ENCODE data around the gene CTBP1. TPM values are rescaled to one million over a fixed set of nuclear protein-coding genes. Genes with fewer than 3 reads are reported as not detected.

CTBP1 gene
- total and polyA plus RNA-seq, 9 of the 15 experiments (the other 6 are each of a cell fraction or from before 2014, with no cell fraction given), result 14.5 to 162 (median 68.2) TPM

GRCh38 chr4:1167244-1167949, 81.5 kb downstream of the CTBP1 start (continued):
- TF ChIP-seq ZBTB7A (IDR thresholded peaks at IDR 0.05; ENCODE audit: borderline replicate concordance, control insufficient read depth, low read depth, low read length) (peak; percentile 83), MCM2 (IDR thresholded peaks at IDR 0.05; ENCODE audit: low read depth) (no peak), ZNF41 (CRISPR knock-in tag; conservative IDR thresholded peaks at IDR 0.05) (no peak), ZNF586 (CRISPR knock-in tag; conservative IDR thresholded peaks at IDR 0.05) (no peak), NUFIP1 (IDR thresholded peaks at IDR 0.05; ENCODE audit: partially characterized antibody) (no peak), CHD7 (IDR thresholded peaks at IDR 0.05; ENCODE audit: low read depth, low read length) (no peak), GTF2B (IDR thresholded peaks at IDR 0.05; ENCODE audit: extremely low read depth, insufficient read length) (no peak), ASH1L (IDR thresholded peaks at IDR 0.05; ENCODE audit: borderline replicate concordance, low read depth, partially characterized antibody) (no peak), NR1H2 (CRISPR knock-in tag; IDR thresholded peaks at IDR 0.05) (no peak), HMG20B (CRISPR knock-in tag; IDR thresholded peaks at IDR 0.05) (no peak), DEAF1 (CRISPR knock-in tag; IDR thresholded peaks at IDR 0.05) (peak; percentile 53; the same call in 1 of the 2 replicates), ZNF395 (CRISPR knock-in tag; IDR thresholded peaks at IDR 0.05) (no peak)

All from K562 (cell line).